ENCODE measurements around the gene FAM174B. TPM values are rescaled to one million over a fixed set of nuclear protein-coding genes. Genes with fewer than 3 reads are reported as not detected.
A peak's percentile ranks its signal among the peaks of the same experiment; 100 is the strongest.

The FAM174B gene
- total RNA-seq, 1 donor from 2014 or later: 0.53 TPM

DNA sequence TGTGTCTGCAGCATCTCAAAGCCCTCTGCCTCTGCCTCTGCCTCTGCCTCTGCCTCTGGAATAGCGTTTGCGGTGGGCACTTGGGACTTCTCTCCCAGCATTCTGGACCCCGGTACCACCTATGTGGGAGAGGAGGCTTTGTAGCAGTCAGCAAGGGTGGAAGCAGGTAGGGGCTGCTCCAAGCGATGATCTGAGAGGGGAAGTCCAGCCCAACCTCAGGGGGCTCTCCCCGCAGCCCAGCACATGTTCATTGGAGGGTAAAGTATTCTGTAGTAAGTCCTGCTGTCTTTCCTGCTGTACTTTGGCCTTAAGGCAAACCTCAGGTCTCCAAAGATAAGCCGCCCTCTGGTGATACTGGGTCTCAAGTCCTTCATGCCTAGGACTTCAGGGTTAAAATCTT is 68.6 kb downstream of the FAM174B start:
- TF ChIP-seq, protein P1, sequence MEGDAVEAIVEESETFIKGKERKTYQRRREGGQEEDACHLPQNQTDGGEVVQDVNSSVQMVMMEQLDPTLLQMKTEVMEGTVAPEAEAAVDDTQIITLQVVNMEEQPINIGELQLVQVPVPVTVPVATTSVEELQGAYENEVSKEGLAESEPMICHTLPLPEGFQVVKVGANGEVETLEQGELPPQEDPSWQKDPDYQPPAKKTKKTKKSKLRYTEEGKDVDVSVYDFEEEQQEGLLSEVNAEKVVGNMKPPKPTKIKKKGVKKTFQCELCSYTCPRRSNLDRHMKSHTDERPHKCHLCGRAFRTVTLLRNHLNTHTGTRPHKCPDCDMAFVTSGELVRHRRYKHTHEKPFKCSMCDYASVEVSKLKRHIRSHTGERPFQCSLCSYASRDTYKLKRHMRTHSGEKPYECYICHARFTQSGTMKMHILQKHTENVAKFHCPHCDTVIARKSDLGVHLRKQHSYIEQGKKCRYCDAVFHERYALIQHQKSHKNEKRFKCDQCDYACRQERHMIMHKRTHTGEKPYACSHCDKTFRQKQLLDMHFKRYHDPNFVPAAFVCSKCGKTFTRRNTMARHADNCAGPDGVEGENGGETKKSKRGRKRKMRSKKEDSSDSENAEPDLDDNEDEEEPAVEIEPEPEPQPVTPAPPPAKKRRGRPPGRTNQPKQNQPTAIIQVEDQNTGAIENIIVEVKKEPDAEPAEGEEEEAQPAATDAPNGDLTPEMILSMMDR (IDR thresholded peaks at IDR 0.05; ENCODE audit: insufficient read depth, low read length, severe bottlenecking): no peak
- Histone ChIP-seq H3K27me3 (ENCODE audit: control insufficient read depth, insufficient read depth, low read length) (no peaks in the 10 kb centered on the region), H3K4me3 (ENCODE audit: low read depth, low read length) (no peak overlapping the region), H3K36me3 (ENCODE audit: control insufficient read depth, insufficient read depth, low read length) (no peaks in the 10 kb centered on the region)
- peak; percentile 62 for FAIRE-seq
- no peak for DNase-seq (ENCODE audit: low read depth)

- no peaks in the 10 kb centered on the region for H3K27me3 ChIP-seq (ENCODE audit: control insufficient read depth, insufficient read depth, low read length)
- no peaks in the 10 kb centered on the region for H3K36me3 ChIP-seq (ENCODE audit: control insufficient read depth, insufficient read depth, low read length)
- TF ChIP-seq, protein P1 (IDR thresholded peaks at IDR 0.05; ENCODE audit: insufficient read depth, low read length, severe bottlenecking): no peak
- no peak overlapping the region for H3K4me3 ChIP-seq (ENCODE audit: low read depth, low read length)
- peak; percentile 7 for FAIRE-seq
- no peak for DNase-seq (ENCODE audit: low read depth)
Observed at GRCh38 chr15:92586383-92586942, 69.1 kb downstream of the FAM174B start.

DNA sequence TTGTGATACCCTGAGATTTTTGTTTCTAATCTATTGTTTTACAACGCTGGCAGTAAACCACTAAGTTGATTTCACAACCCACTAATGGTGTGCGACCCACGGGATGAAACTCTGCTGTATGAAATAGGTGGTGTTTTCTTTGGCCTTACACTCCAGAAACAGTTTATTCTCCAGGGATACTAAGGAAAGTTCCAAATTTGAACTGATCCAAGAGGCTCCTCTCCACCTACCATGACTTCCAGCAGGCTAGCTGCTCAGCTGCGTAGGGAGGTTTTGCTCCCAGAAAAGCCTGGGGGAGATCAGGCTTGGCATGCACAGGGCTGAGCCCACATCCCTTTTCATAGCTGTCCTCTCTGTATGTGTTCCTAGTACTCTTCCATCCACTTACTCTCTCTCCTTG is 71.5 kb downstream of the FAM174B start:
- FAIRE-seq (no peak), DNase-seq (ENCODE audit: low read depth) (no peak)
- TF ChIP-seq, protein P1 (IDR thresholded peaks at IDR 0.05; ENCODE audit: insufficient read depth, low read length, severe bottlenecking): no peak
- Histone ChIP-seq H3K4me3 (ENCODE audit: low read depth, low read length) (no peak overlapping the region), H3K36me3 (ENCODE audit: control insufficient read depth, insufficient read depth, low read length) (no peaks in the 10 kb centered on the region), H3K27me3 (ENCODE audit: control insufficient read depth, insufficient read depth, low read length) (no peaks in the 10 kb centered on the region)

- no peak for FAIRE-seq
- H3K36me3 ChIP-seq (ENCODE audit: control insufficient read depth, insufficient read depth, low read length): no peaks in the 10 kb centered on the region
- no peak for DNase-seq (ENCODE audit: low read depth)
- H3K4me3 ChIP-seq (ENCODE audit: low read depth, low read length): no peak overlapping the region
- no peaks in the 10 kb centered on the region for H3K27me3 ChIP-seq (ENCODE audit: control insufficient read depth, insufficient read depth, low read length)
- TF ChIP-seq, protein P1 (IDR thresholded peaks at IDR 0.05; ENCODE audit: insufficient read depth, low read length, severe bottlenecking): no peak
Observed at GRCh38 chr15:92583096-92584034, 72.2 kb downstream of the FAM174B start.

DNA sequence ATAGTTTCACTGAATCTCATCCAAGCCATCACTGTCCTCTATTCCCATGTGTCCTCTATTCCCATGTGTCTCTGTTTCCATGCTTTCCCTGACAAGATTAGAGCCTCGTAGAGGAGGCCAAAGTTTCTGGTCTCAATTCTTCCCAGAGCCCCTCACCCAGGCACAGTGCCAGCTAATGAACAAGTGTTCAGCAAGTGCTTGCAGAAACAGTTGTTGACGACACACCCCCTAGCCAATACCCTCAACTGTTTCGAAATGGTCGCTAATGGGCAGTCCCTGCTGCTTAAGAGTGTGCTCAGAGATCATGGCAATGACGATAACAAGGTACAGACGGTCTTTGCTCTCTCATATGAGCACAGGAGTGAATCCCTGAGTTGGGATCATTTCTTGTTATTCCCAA is 73.4 kb downstream of the FAM174B start:
- FAIRE-seq (no peak), DNase-seq (ENCODE audit: low read depth) (no peak)
- TF ChIP-seq, protein P1 (IDR thresholded peaks at IDR 0.05; ENCODE audit: insufficient read depth, low read length, severe bottlenecking): no peak
- Histone ChIP-seq H3K4me3 (ENCODE audit: low read depth, low read length) (no peak overlapping the region), H3K36me3 (ENCODE audit: control insufficient read depth, insufficient read depth, low read length) (no peaks in the 10 kb centered on the region), H3K27me3 (ENCODE audit: control insufficient read depth, insufficient read depth, low read length) (no peaks in the 10 kb centered on the region)

All from bronchial epithelial cell (primary cell).